Measurements from ENCODE around the gene IGFLR1.

Gene IGFLR1

GRCh38 chr19:35733180-35734125 is 8.8 kb downstream of the IGFLR1 start:
- no peak for ATAC-seq
- no peak for TF ChIP-seq ZFP30 (CRISPR knock-in tag; IDR thresholded peaks at IDR 0.05)
- TF ChIP-seq ISL1 (CRISPR knock-in tag; IDR thresholded peaks at IDR 0.05): no peak
- TF ChIP-seq, protein P1, sequence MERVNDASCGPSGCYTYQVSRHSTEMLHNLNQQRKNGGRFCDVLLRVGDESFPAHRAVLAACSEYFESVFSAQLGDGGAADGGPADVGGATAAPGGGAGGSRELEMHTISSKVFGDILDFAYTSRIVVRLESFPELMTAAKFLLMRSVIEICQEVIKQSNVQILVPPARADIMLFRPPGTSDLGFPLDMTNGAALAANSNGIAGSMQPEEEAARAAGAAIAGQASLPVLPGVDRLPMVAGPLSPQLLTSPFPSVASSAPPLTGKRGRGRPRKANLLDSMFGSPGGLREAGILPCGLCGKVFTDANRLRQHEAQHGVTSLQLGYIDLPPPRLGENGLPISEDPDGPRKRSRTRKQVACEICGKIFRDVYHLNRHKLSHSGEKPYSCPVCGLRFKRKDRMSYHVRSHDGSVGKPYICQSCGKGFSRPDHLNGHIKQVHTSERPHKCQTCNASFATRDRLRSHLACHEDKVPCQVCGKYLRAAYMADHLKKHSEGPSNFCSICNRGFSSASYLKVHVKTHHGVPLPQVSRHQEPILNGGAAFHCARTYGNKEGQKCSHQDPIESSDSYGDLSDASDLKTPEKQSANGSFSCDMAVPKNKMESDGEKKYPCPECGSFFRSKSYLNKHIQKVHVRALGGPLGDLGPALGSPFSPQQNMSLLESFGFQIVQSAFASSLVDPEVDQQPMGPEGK (CRISPR knock-in tag; IDR thresholded peaks at IDR 0.05; ENCODE audit: borderline replicate concordance): no peak
- no peak for TF ChIP-seq TCF4 (CRISPR knock-in tag; IDR thresholded peaks at IDR 0.05; ENCODE audit: borderline replicate concordance)
- TF ChIP-seq ZNF8 (CRISPR knock-in tag; IDR thresholded peaks at IDR 0.05): no peak
- no peak for TF ChIP-seq OSR1 (CRISPR knock-in tag; IDR thresholded peaks at IDR 0.05)
- TF ChIP-seq RARB (CRISPR knock-in tag; IDR thresholded peaks at IDR 0.05): no peak
- TF ChIP-seq TSHZ2 (CRISPR knock-in tag; IDR thresholded peaks at IDR 0.05): no peak
- no peak for TF ChIP-seq TOX (CRISPR knock-in tag; IDR thresholded peaks at IDR 0.05; ENCODE audit: borderline replicate concordance)
- no peak for TF ChIP-seq CREB5 (CRISPR knock-in tag; IDR thresholded peaks at IDR 0.05; ENCODE audit: low read depth)
- no peak for TF ChIP-seq ZC3H10 (CRISPR knock-in tag; IDR thresholded peaks at IDR 0.05)
- TF ChIP-seq ZNF565 (CRISPR knock-in tag; conservative IDR thresholded peaks at IDR 0.05; ENCODE audit: low read depth): no peak
- TF ChIP-seq SNAI2 (CRISPR knock-in tag; IDR thresholded peaks at IDR 0.05): no peak
- no peak for TF ChIP-seq ESRRG (CRISPR knock-in tag; IDR thresholded peaks at IDR 0.05)
- no peak for TF ChIP-seq CSDC2 (CRISPR knock-in tag; IDR thresholded peaks at IDR 0.05)
- TF ChIP-seq, protein P2, sequence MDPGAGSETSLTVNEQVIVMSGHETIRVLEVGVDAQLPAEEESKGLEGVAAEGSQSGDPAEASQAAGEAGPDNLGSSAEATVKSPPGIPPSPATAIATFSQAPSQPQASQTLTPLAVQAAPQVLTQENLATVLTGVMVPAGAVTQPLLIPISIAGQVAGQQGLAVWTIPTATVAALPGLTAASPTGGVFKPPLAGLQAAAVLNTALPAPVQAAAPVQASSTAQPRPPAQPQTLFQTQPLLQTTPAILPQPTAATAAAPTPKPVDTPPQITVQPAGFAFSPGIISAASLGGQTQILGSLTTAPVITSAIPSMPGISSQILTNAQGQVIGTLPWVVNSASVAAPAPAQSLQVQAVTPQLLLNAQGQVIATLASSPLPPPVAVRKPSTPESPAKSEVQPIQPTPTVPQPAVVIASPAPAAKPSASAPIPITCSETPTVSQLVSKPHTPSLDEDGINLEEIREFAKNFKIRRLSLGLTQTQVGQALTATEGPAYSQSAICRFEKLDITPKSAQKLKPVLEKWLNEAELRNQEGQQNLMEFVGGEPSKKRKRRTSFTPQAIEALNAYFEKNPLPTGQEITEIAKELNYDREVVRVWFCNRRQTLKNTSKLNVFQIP (CRISPR knock-in tag; IDR thresholded peaks at IDR 0.05; ENCODE audit: borderline replicate concordance, low read depth): no peak
- TF ChIP-seq ZNF70 (CRISPR knock-in tag; IDR thresholded peaks at IDR 0.05): no peak
- TF ChIP-seq PPARA (CRISPR knock-in tag; IDR thresholded peaks at IDR 0.05; ENCODE audit: borderline replicate concordance): no peak
- TF ChIP-seq GLIS3 (CRISPR knock-in tag; IDR thresholded peaks at IDR 0.05): no peak
- TF ChIP-seq ARNTL (CRISPR knock-in tag; IDR thresholded peaks at IDR 0.05; ENCODE audit: borderline replicate concordance, low read depth): no peak

GRCh38 chr19:35732540-35733179 is 9.6 kb downstream of the IGFLR1 start:
- no peak for ATAC-seq
- TF ChIP-seq RARB (CRISPR knock-in tag; IDR thresholded peaks at IDR 0.05) (no peak), OSR1 (CRISPR knock-in tag; IDR thresholded peaks at IDR 0.05) (no peak), ZNF565 (CRISPR knock-in tag; conservative IDR thresholded peaks at IDR 0.05; ENCODE audit: low read depth) (no peak), TSHZ2 (CRISPR knock-in tag; IDR thresholded peaks at IDR 0.05) (no peak), ESRRG (CRISPR knock-in tag; IDR thresholded peaks at IDR 0.05) (no peak), TOX (CRISPR knock-in tag; IDR thresholded peaks at IDR 0.05; ENCODE audit: borderline replicate concordance) (no peak), SNAI2 (CRISPR knock-in tag; IDR thresholded peaks at IDR 0.05) (no peak), ZFP30 (CRISPR knock-in tag; IDR thresholded peaks at IDR 0.05) (no peak), ZNF8 (CRISPR knock-in tag; IDR thresholded peaks at IDR 0.05) (no peak), ISL1 (CRISPR knock-in tag; IDR thresholded peaks at IDR 0.05) (no peak)
- TF ChIP-seq, protein P3, sequence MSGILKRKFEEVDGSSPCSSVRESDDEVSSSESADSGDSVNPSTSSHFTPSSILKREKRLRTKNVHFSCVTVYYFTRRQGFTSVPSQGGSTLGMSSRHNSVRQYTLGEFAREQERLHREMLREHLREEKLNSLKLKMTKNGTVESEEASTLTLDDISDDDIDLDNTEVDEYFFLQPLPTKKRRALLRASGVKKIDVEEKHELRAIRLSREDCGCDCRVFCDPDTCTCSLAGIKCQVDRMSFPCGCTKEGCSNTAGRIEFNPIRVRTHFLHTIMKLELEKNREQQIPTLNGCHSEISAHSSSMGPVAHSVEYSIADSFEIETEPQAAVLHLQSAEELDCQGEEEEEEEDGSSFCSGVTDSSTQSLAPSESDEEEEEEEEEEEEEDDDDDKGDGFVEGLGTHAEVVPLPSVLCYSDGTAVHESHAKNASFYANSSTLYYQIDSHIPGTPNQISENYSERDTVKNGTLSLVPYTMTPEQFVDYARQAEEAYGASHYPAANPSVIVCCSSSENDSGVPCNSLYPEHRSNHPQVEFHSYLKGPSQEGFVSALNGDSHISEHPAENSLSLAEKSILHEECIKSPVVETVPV (CRISPR knock-in tag; IDR thresholded peaks at IDR 0.05): no peak
- TF ChIP-seq, protein P1 (CRISPR knock-in tag; IDR thresholded peaks at IDR 0.05; ENCODE audit: borderline replicate concordance): no peak

Data from SK-N-SH treated with all-trans-retinoic acid at 6 μM for 48 hours (cell line).